ENCODE data around the gene CD34.
A peak's percentile ranks its signal among the peaks of the same experiment; 100 is the strongest.
"Not testable (repeated sequence)": the region's sequence is repeated elsewhere in the genome, so short reads cannot be mapped to it uniquely, and the experiment has no call there.

Gene CD34

GRCh38 chr1:207898260-207898659, 12.7 kb downstream of the CD34 start:
- no peak for DNase-seq (ENCODE audit: low read depth in 2 of 2)

DNA sequence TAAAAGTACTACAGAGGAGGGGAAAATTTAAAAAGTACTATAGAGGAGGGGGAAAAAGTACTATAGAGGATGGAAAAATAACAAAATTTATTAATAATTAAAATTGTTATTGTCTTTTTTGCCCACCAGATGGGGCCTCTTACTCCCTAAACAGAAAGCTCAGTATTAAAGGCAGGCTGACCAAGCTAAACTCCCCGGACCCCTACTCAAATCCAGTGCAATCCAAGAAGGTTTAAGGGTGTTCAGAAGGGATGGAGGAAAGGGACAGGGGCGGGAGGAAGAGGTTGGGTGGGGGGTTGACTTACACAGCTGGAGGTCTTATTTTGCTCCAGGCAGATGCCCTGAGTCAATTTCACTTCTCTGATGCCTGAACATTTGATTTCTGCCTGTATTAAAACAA, 13.7 kb downstream of the CD34 start:
- DNase-seq (ENCODE audit: low read depth in 2 of 2), result no peak

DNA sequence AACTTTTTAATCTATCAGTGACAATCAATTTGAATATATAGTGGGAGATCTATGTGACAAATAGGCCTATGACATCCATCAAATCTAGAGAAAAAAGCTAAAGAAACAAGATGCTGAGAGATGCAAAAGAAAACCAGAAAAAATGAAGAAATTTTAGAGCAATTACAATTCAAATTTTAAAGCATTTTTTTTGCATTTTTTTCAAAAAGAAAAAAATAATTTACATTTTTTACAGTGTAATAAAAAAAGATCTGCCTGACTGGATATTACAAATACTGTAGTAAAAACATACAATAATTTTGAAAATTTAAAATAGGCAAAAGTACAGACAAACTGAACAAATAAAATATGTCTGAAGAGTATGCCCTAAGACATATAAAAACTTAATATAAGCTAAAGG, 14.4 kb downstream of the CD34 start:
- DNase-seq (ENCODE audit: low read depth in 2 of 2), result no peak

- DNase-seq (ENCODE audit: low read depth in 2 of 2), result no peak
Measured at GRCh38 chr1:207894704-207895103, 16.2 kb downstream of the CD34 start.

DNA sequence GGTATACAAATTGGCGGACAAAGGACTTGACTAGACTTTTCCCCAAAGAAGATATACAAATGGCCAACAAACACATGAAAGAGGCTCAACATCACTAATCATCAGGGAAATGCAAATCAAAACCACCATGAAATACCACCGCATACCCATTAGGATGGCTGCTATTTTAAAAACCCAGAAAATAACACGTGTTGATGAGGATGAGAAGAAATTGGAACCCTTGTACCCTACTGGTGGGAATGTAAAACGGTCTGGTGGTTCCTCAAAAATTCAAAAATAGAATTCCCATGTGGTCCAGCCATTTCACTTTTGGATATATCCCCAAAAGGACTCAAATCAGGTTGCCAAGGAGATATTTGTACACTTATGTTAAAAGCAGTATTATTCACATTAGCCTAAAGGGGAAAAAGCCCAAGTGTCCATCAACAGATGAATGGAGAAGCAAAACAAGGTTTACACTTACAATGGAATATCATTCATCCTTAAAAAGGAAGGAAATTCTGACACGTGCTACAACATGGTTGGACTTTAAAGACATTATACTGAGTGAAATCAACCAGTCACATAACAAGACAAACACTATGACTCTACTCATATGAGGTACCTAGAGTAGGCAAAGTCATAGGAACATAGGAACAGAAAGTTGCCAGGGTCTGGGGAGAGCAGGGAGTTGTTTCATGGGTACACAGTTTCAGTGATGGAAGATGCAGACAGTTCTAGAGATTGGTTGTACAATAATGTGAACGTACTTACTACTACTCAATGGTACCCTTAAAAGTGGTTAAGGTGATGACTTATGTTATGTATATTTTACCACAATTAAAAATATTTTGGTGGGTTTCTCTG, 17.0 kb downstream of the CD34 start:
- no peak for DNase-seq (ENCODE audit: low read depth in 2 of 2)

GRCh38 chr1:207892764-207893163, 18.2 kb downstream of the CD34 start:
- no peak for DNase-seq (ENCODE audit: low read depth in 2 of 2)

- no peak for DNase-seq (ENCODE audit: low read depth in 2 of 2)
Measured at GRCh38 chr1:207891148-207891547, 19.8 kb downstream of the CD34 start.

GRCh38 chr1:207890136-207890738, 20.7 kb downstream of the CD34 start:
- DNase-seq (ENCODE audit: low read depth in 2 of 2), result no peak

- no peak for DNase-seq (ENCODE audit: low read depth in 2 of 2)
Measured at GRCh38 chr1:207888652-207889051, 22.3 kb downstream of the CD34 start.

- no peak for DNase-seq (ENCODE audit: low read depth in 2 of 2)
Measured at GRCh38 chr1:207887542-207888201, 23.3 kb downstream of the CD34 start.

GRCh38 chr1:207886227-207886626, 24.7 kb downstream of the CD34 start:
- DNase-seq (ENCODE audit: low read depth in 2 of 2), result no peak

- peak in 1 of 2 donors; percentile 38 for DNase-seq (ENCODE audit: low read depth in 2 of 2)
Measured at GRCh38 chr1:207885129-207886032, 25.5 kb downstream of the CD34 start.

DNA sequence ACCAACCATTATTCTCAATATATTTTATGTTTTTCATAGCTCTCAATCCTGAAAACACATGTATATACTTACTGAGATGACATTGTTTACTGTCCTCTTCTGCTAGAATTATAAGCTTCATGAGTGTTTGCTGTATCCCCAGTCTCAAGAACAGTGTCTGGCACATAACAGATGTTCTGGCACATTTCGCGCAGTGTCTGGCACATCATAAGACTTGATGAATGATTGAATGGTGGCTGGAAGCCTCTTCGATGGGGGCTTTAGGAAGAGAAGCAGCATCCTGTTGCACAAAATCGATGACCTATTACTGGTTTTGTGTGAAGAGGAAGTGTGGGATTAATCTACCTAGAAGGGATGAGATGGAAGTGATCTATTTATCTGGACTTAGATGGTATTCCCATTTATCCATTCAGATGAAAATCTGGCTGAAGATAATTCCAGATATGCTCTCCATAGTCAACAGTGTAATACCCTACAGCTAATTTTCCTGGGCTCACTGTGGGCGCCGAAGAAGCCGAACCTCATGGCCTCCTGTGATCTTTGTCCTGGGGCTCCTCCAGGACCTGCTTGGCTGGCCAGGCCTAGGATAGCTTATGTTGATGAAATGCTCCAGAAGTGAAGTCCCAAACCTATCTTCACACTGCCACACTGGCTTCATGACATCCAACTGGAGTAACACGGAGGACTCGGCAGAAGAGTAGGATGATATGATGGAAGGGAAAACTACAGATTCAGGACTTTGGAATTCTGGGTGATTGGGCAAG, 26.5 kb downstream of the CD34 start:
- no peak for DNase-seq (ENCODE audit: low read depth in 2 of 2)

- DNase-seq (ENCODE audit: low read depth in 2 of 2), result no peak
Measured at GRCh38 chr1:207883660-207884250, 27.2 kb downstream of the CD34 start.

GRCh38 chr1:207883104-207883651, 27.7 kb downstream of the CD34 start:
- DNase-seq (ENCODE audit: low read depth in 2 of 2), result no peak

- no peak for DNase-seq (ENCODE audit: low read depth in 2 of 2)
Measured at GRCh38 chr1:207882692-207883091, 28.2 kb downstream of the CD34 start.

GRCh38 chr1:207878939-207879338, 32.0 kb downstream of the CD34 start:
- DNase-seq (ENCODE audit: low read depth in 2 of 2), result no peak

GRCh38 chr1:207877914-207878313, 33.0 kb downstream of the CD34 start:
- DNase-seq (ENCODE audit: low read depth in 2 of 2), result not testable (repeated sequence)

DNA sequence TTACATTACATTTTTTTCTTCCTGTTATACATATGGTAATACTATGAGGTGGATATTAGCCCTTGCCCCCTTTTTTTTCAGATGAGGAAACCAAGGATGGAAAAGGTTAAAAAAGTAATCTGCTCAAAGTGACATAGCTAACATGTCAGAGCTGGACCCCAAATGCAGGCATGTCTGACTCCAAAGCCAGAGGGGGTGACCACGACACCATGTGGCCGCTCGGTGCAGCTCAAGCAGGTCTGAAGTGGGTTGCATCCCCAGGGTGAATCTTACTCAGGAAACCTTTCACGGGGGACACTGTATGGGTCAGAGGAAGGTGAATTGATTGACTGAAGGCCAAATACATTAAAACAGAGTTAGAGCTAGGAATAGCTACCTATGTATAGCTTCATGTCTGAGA, 34.8 kb downstream of the CD34 start:
- no peak for DNase-seq (ENCODE audit: low read depth in 2 of 2)

GRCh38 chr1:207875532-207875931, 35.4 kb downstream of the CD34 start:
- DNase-seq (ENCODE audit: low read depth in 2 of 2), result no peak
